RWPE2 (cell line): ENCODE results near the gene ZNF674.
"Not testable (repeated sequence)": the region's sequence is repeated elsewhere in the genome, so short reads cannot be mapped to it uniquely, and the experiment has no call there.

Experiments used
- ATAC-seq: fragments of 200-7000 bp; cut with Tn5 transposase; 3 replicates; pipeline ENCODE4 v1.9.1; 2021; ENCODE audit warnings: low read depth
- DNase-seq: peaks from one replicate; pipeline ENCODE4 v3.0.0-alpha.2; 2020; ENCODE audit warnings: low spot score
- H3K27ac ChIP-seq: fragments of 450-650 bp; 2 replicates; pipeline ENCODE4 v1.5.1; 2017; ENCODE audit warnings: mild to moderate bottlenecking; ENCODE audit not compliant: poor library complexity, severe bottlenecking
- H3K27me3 ChIP-seq: fragments of 250-450 bp; sonication (Bioruptor Pico); 2 replicates; pipeline ENCODE4 v1.5.1; 2021; ENCODE audit warnings: mild to moderate bottlenecking, moderate library complexity; ENCODE audit not compliant: insufficient read depth, poor library complexity, severe bottlenecking
- H3K36me3 ChIP-seq: fragments of 250-450 bp; sonication (Bioruptor Pico); 2 replicates; pipeline ENCODE4 v1.5.1; 2020; ENCODE audit warnings: low read depth, mild to moderate bottlenecking, moderate library complexity
- H3K4me1 ChIP-seq: fragments of 250-450 bp; sonication (Bioruptor Pico); 2 replicates; pipeline ENCODE4 v1.5.1; 2021; ENCODE audit warnings: mild to moderate bottlenecking, moderate library complexity; ENCODE audit not compliant: insufficient read depth, poor library complexity, severe bottlenecking
- H3K4me3 ChIP-seq: fragments of 250-450 bp; sonication (Bioruptor Pico); 2 replicates; pipeline ENCODE4 v1.5.1; 2021; ENCODE audit warnings: mild to moderate bottlenecking, moderate library complexity; ENCODE audit not compliant: severe bottlenecking
- H3K9me3 ChIP-seq: fragments of 250-450 bp; sonication (Bioruptor Pico); 2 replicates; pipeline ENCODE4 v1.5.1; 2021; ENCODE audit warnings: mild to moderate bottlenecking, moderate library complexity; ENCODE audit not compliant: severe bottlenecking
- TF ChIP-seq, protein P1 (sequence below): fragments of 450-650 bp; IDR thresholded peaks from one replicate; pipeline ENCODE4 v1.5.1; 2017; ENCODE audit warnings: mild to moderate bottlenecking, moderate library complexity; ENCODE audit not compliant: poor library complexity, severe bottlenecking

ZNF674 gene

GRCh38 chrX:46477435-46477834, 67.8 kb downstream of the ZNF674 start:
- 0 out of 2 replicates have a peak, but pooled peaks cover under 1% of the 10 kb centered on the region for H3K36me3 ChIP-seq
- TF ChIP-seq, protein P1, sequence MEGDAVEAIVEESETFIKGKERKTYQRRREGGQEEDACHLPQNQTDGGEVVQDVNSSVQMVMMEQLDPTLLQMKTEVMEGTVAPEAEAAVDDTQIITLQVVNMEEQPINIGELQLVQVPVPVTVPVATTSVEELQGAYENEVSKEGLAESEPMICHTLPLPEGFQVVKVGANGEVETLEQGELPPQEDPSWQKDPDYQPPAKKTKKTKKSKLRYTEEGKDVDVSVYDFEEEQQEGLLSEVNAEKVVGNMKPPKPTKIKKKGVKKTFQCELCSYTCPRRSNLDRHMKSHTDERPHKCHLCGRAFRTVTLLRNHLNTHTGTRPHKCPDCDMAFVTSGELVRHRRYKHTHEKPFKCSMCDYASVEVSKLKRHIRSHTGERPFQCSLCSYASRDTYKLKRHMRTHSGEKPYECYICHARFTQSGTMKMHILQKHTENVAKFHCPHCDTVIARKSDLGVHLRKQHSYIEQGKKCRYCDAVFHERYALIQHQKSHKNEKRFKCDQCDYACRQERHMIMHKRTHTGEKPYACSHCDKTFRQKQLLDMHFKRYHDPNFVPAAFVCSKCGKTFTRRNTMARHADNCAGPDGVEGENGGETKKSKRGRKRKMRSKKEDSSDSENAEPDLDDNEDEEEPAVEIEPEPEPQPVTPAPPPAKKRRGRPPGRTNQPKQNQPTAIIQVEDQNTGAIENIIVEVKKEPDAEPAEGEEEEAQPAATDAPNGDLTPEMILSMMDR: no peak
- H3K9me3 ChIP-seq: no peaks in the 10 kb centered on the region
- no peak overlapping the region for H3K4me3 ChIP-seq
- ATAC-seq (no peak), DNase-seq (no peak)
- H3K27ac ChIP-seq: no peak overlapping the region
- H3K27me3 ChIP-seq: no peaks in the 10 kb centered on the region
- H3K4me1 ChIP-seq: no peaks in the 10 kb centered on the region

GRCh38 chrX:46465203-46465602, 80.0 kb downstream of the ZNF674 start:
- no peak for DNase-seq
- H3K27me3 ChIP-seq: no peaks in the 10 kb centered on the region
- peaks cover 29% of the 10 kb centered on the region; the same call in 1 of the 2 replicates for H3K36me3 ChIP-seq
- ATAC-seq: no peak
- H3K4me3 ChIP-seq: no peak overlapping the region
- H3K27ac ChIP-seq: no peak overlapping the region
- TF ChIP-seq, protein P1: no peak
- H3K9me3 ChIP-seq: no peaks in the 10 kb centered on the region
- no peaks in the 10 kb centered on the region for H3K4me1 ChIP-seq

- Histone ChIP-seq H3K27me3 (no peaks in the 10 kb centered on the region), H3K36me3 (peaks cover 26% of the 10 kb centered on the region; the same call in 1 of the 2 replicates), H3K4me3 (no peak overlapping the region), H3K4me1 (no peaks in the 10 kb centered on the region), H3K9me3 (no peaks in the 10 kb centered on the region), H3K27ac (no peak overlapping the region)
- TF ChIP-seq, protein P1: no peak
- no peak for DNase-seq
- ATAC-seq: no peak
Measured at GRCh38 chrX:46463682-46464081, 81.5 kb downstream of the ZNF674 start.

DNA sequence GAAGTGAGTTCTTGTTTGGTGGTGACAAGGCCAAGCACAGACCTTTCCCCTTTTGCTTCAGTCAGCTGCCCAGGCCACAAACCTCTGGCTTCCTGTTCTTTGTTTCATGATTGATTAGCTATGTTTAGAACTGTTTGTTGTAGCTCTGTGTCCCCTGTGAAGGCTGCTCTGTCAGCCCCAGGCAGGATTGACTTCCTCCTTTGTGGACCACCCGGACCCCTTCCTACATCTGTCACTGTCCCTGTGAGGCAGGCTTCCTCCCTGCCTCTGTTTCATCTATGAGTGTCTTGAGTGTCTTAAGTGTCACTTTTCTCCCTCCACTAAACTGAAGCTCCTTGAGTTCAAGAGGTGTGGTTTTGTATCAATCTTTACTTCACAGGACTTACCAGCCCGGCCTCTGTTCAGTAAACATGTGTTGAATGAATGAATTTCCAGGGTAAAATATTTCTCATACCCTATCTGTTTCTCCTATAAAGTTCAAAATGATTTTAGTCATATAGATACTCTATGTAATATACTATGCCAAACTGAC, 83.5 kb downstream of the ZNF674 start:
- H3K9me3 ChIP-seq: no peaks in the 10 kb centered on the region
- TF ChIP-seq, protein P1: no peak
- H3K4me3 ChIP-seq: no peak overlapping the region
- no peaks in the 10 kb centered on the region for H3K27me3 ChIP-seq
- DNase-seq (no peak), ATAC-seq (no peak)
- H3K27ac ChIP-seq: no peak overlapping the region
- peaks cover 8% of the 10 kb centered on the region; the same call in 1 of the 2 replicates for H3K36me3 ChIP-seq
- no peaks in the 10 kb centered on the region for H3K4me1 ChIP-seq

DNA sequence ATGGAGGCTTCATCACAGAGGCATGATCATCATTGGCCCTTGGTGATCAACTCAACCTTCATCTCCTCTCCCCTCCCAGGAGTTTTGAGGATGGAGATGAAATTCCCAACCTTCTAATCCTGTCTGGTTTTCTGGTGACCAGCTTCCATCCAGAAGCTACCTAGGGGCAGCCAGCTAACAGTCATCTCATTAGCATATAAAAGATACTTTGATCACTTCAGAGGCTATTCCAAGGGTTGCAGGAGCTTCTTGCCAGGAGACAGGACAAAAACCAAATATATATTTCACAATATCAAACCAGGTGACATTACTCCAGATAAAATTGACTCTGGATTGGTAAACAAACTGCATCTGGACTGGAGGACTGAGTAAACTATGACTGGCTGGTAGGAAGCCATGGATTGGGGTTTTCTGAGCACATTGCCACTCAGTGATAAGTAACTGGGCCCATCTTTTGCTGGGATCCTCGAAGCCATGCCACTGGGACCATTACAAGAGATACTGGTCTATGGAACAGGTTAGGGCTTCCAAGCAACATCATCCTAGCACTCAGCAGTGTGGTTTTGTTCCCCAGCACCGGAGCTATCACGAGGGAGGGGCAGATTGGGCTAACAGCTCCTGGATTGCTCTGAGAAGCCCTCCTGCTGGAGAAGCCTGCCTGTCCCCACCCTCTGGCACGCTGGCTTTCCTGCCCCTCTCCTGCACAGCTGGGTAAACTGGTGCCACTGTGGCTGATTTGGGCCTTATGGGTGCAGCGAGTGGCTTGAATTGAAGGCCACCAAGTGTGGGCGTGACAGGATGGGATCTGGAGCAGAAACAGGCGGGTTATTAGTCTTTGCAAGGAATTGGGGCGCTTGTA, 84.2 kb downstream of the ZNF674 start:
- not testable (repeated sequence) for H3K36me3 ChIP-seq, H3K9me3 ChIP-seq, H3K27ac ChIP-seq, ATAC-seq, H3K4me1 ChIP-seq, DNase-seq, H3K4me3 ChIP-seq, H3K27me3 ChIP-seq
